IMR-90 (cell line): ENCODE results near the gene HECW1. TPM values are rescaled to one million over a fixed set of nuclear protein-coding genes. Genes with fewer than 3 reads are reported as not detected.

Source experiments
- ATAC-seq: fragments of 200-7000 bp; cut with Tn5 transposase; 2 replicates; pipeline ENCODE4 v1.9.1; 2020; ENCODE audit warnings: low read depth, mild to moderate bottlenecking, moderate library complexity
- BruUV-seq: library from RNA; stranded (reverse); fragments of 400-500 nt; replicated peaks from 2 replicates; lab custom pipeline; 2021; lab: Mats Ljungman, UMichigan
- CTCF ChIA-PET: fragments of 300-600 bp; formaldehyde crosslinking; extraction: SDS; loops from one replicate; lab custom pipeline; 2021; ENCODE audit warnings: antibody characterized with exemption; lab: Yijun Ruan, JAX
- POLR2A ChIA-PET: fragments of 300-600 bp; sonication (Branson Sonifier 250); formaldehyde crosslinking; loops from one replicate; lab custom pipeline; 2022; ENCODE audit warnings: antibody characterized with exemption; ENCODE audit not compliant: unreplicated experiment; lab: Charles Lee
- DNase-seq: peaks from one replicate; pipeline ENCODE4 v3.0.0; 2013
- H2AFZ ChIP-seq: replicated peaks from 2 replicates; pipeline ENCODE3; 2013; ENCODE audit warnings: low read length, mild to moderate bottlenecking; ENCODE audit not compliant: poor library complexity
- H2AK5ac ChIP-seq: 2 replicates; pipeline ENCODE4 v1.6.1; 2013; ENCODE audit warnings: low read depth, low read length, inconsistent platforms
- H2AK9ac ChIP-seq: replicated peaks from 2 replicates; pipeline ENCODE3; 2013; ENCODE audit warnings: mild to moderate bottlenecking, low read depth, low read length, moderate library complexity; ENCODE audit not compliant: poor library complexity
- H2BK120ac ChIP-seq: 2 replicates; pipeline ENCODE4 v1.6.1; 2013; ENCODE audit warnings: low read depth, low read length, inconsistent platforms
- H2BK15ac ChIP-seq: 3 replicates; pipeline ENCODE4 v1.6.1; 2013; ENCODE audit warnings: low read depth, low read length, inconsistent platforms
- H2BK20ac ChIP-seq: 2 replicates; pipeline ENCODE4 v1.6.1; 2013; ENCODE audit warnings: low read depth, mild to moderate bottlenecking, inconsistent platforms, low read length, moderate library complexity
- H2BK5ac ChIP-seq: 2 replicates; pipeline ENCODE4 v1.6.1; 2013; ENCODE audit warnings: mild to moderate bottlenecking, low read depth, low read length, inconsistent platforms; ENCODE audit not compliant: poor library complexity, severe bottlenecking
- H3K14ac ChIP-seq: replicated peaks from 2 replicates; pipeline ENCODE4 v1.6.1; 2013; ENCODE audit warnings: low read depth, low read length, inconsistent platforms
- H3K18ac ChIP-seq: 2 replicates; pipeline ENCODE4 v1.6.1; 2013; ENCODE audit warnings: low read depth, low read length, control low read depth
- H3K23ac ChIP-seq: 2 replicates; pipeline ENCODE4 v1.6.1; 2013; ENCODE audit warnings: low read depth, low read length, inconsistent platforms
- H3K27ac ChIP-seq: 2 replicates; pipeline ENCODE4 v1.5.1; 2013; ENCODE audit warnings: mild to moderate bottlenecking, control low read depth, low read length; ENCODE audit not compliant: insufficient read depth
- H3K27me3 ChIP-seq: 2 replicates; pipeline ENCODE4 v1.6.1; 2013; ENCODE audit warnings: low read length; ENCODE audit not compliant: control insufficient read depth, insufficient read depth
- H3K36me3 ChIP-seq: 2 replicates; pipeline ENCODE4 v1.6.1; 2013; ENCODE audit warnings: low read length, mixed read lengths; ENCODE audit not compliant: control insufficient read depth, insufficient read depth
- H3K4ac ChIP-seq: 2 replicates; pipeline ENCODE4 v1.6.1; 2013; ENCODE audit warnings: low read depth, low read length, inconsistent platforms
- H3K4me1 ChIP-seq: 2 replicates; pipeline ENCODE4 v1.6.1; 2013; ENCODE audit warnings: low read length, mixed read lengths; ENCODE audit not compliant: control insufficient read depth, insufficient read depth
- H3K4me2 ChIP-seq: 2 replicates; pipeline ENCODE4 v1.6.1; 2013; ENCODE audit warnings: low read depth, mild to moderate bottlenecking, control low read depth, low read length, moderate library complexity
- H3K4me3 ChIP-seq: 2 replicates; pipeline ENCODE4 v1.5.1; 2013; ENCODE audit warnings: low read depth, mild to moderate bottlenecking, control low read depth, low read length, moderate library complexity; ENCODE audit not compliant: insufficient read depth
- H3K56ac ChIP-seq: 2 replicates; pipeline ENCODE4 v1.6.1; 2013; ENCODE audit warnings: low read length, inconsistent platforms; ENCODE audit not compliant: insufficient read depth; ENCODE audit errors: extremely low read depth
- H3K79me1 ChIP-seq, 2 experiments: 2 replicates each; pipeline ENCODE4 v1.6.1; 2013; ENCODE audit warnings: low read length in 2 of 2, inconsistent platforms in 1 of 2, low read depth in 1 of 2
- H3K9ac ChIP-seq: 2 replicates; pipeline ENCODE4 v1.6.1; 2013; ENCODE audit warnings: low read depth, low read length, control low read depth
- H3K9me1 ChIP-seq: 2 replicates; pipeline ENCODE4 v1.6.1; 2013; ENCODE audit warnings: low read length, inconsistent platforms; ENCODE audit not compliant: insufficient read depth
- H3K9me3 ChIP-seq: 2 replicates; pipeline ENCODE4 v1.6.1; 2013; ENCODE audit warnings: low read length; ENCODE audit not compliant: control insufficient read depth, insufficient read depth
- H4K20me1 ChIP-seq: 2 replicates; pipeline ENCODE4 v1.6.1; 2013; ENCODE audit warnings: low read length, inconsistent platforms; ENCODE audit not compliant: insufficient read depth
- H4K5ac ChIP-seq: 2 replicates; pipeline ENCODE4 v1.6.1; 2013; ENCODE audit warnings: mild to moderate bottlenecking, low read depth, low read length, control low read depth
- H4K8ac ChIP-seq, 2 experiments: 2 replicates each; pipeline ENCODE4 v1.6.1; 2013; ENCODE audit warnings: low read depth in 2 of 2, low read length in 2 of 2, control low read depth in 1 of 2, inconsistent platforms in 1 of 2
- H4K91ac ChIP-seq: 2 replicates; pipeline ENCODE4 v1.6.1; 2013; ENCODE audit warnings: low read depth, low read length, inconsistent platforms; ENCODE audit not compliant: insufficient read depth
- BHLHE40 ChIP-seq: fragments of 150-350 bp; IDR thresholded peaks from 2 replicates; pipeline ENCODE4 v1.6.1; 2016; ENCODE audit warnings: mild to moderate bottlenecking, low read depth, low read length
- CHD1 ChIP-seq: IDR thresholded peaks from 2 replicates; pipeline ENCODE4 v1.6.1; 2012; ENCODE audit warnings: low read depth, low read length, improper control_type of control experiment
- MAFK ChIP-seq: IDR thresholded peaks from 2 replicates; pipeline ENCODE4 v1.6.1; 2012; ENCODE audit warnings: low read depth, low read length, improper control_type of control experiment
- NFE2L2 ChIP-seq: fragments of 150-350 bp; IDR thresholded peaks from 2 replicates; pipeline ENCODE4 v1.6.1; 2016; ENCODE audit warnings: low read depth, mild to moderate bottlenecking, low read length
- POLR2A ChIP-seq: IDR thresholded peaks from 2 replicates; pipeline ENCODE4 v1.6.1; 2012; ENCODE audit warnings: mild to moderate bottlenecking, low read depth, low read length
- RAD21 ChIP-seq: IDR thresholded peaks from 2 replicates; pipeline ENCODE4 v1.6.1; 2012; ENCODE audit warnings: low read length, improper control_type of control experiment
- RFX5 ChIP-seq: IDR thresholded peaks from 2 replicates; pipeline ENCODE4 v1.8.0; 2012; ENCODE audit warnings: low read depth, mild to moderate bottlenecking, low read length, moderate library complexity
- SMC3 ChIP-seq: fragments of 150-350 bp; IDR thresholded peaks from 2 replicates; pipeline ENCODE4 v1.6.1; 2016; ENCODE audit warnings: low read depth, mild to moderate bottlenecking, antibody characterized with exemption, low read length, moderate library complexity
- WGBS, 2 experiments: methylation state at CpG; one replicate each; pipeline versions ENCODE4 v1.1.5 to v1.1.7; 2013; ENCODE audit warnings: missing lambda C conversion rate in 2 of 2; ENCODE audit not compliant: insufficient read length in 1 of 2; ENCODE audit errors: extremely low coverage in 2 of 2; 5-methylcytosine and 5-hydroxymethylcytosine counted together
- dilution Hi-C: fragments of 300-500 bp; cut with HindIII; formaldehyde crosslinking; loops from one replicate; pipeline ENCODE4 v1.14.3; 2018; ENCODE audit warnings: low sequenced_read_pairs; ENCODE audit not compliant: unreplicated experiment
- in situ Hi-C: fragments of 300-500 bp; cut with MboI; formaldehyde crosslinking; loops from 3 replicates; pipeline ENCODE4 v1.14.3; 2019; ENCODE audit warnings: low sequenced_read_pairs, inconsistent platforms, mixed read lengths
- intact Hi-C: fragments of 100-400 bp; cut with micrococcal nuclease; formaldehyde crosslinking; loops from 2 replicates; pipeline ENCODE4 v1.10.0; 2022
- polyA plus RNA-seq, 3 experiments: library from polyadenylated mRNA; depleted of rRNA; stranded (reverse); fragments of >200 nt; gene quantifications; 2 replicates each; pipeline ENCODE4 v1.2.3, GENCODE V29; 2012; ENCODE audit warnings: low replicate concordance in 1 of 3
- total RNA-seq: library from RNA; depleted of rRNA; stranded (reverse); fragments of >200 nt; gene quantifications from 2 replicates; pipeline ENCODE4 v1.2.3, GENCODE V29; 2012

The HECW1 gene
- total and polyA plus RNA-seq, 2 of the 4 experiments (the other 2 are of a cell fraction) = 0.56 to 1.3 TPM

DNA sequence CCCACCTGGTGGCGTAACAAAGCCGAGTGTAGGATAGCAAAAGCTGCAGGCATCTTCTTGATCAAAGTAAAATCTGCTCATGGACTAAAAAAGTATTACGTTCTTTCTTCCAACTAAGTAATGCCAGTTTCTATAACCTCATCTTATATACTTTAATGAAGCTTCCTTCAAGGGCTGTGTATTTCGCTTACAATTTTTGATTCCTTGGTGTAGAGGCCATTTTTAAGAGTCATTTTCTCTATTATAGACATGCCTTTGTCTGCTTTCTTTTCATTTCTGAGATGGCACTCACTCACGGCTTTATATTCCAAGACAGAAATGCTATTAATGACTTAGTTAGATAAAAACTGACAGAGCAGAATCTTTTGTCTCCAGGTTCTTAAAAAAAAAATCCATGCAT, 194.0 kb downstream of the HECW1 start:
- Histone ChIP-seq H3K4me2 (no peak overlapping the region), H3K4me1 (peaks cover 3% of the 10 kb centered on the region; the same call in 1 of the 2 replicates), H3K9me3 (no peaks in the 10 kb centered on the region), H3K79me1 (no peaks in the 10 kb centered on the region), H3K23ac (no peak overlapping the region), H3K27ac (no peak overlapping the region), H4K20me1 (no peaks in the 10 kb centered on the region), H2AFZ (no peak overlapping the region), H3K4ac (no peak overlapping the region), H3K9ac (no peak overlapping the region), H2BK120ac (no peak overlapping the region), H3K56ac (no peak overlapping the region), H2AK9ac (no peak overlapping the region), H2BK15ac (no peak overlapping the region), H3K4me3 (no peak overlapping the region), H2AK5ac (no peak overlapping the region), H4K91ac (no peak overlapping the region), H4K8ac (no peak overlapping the region), H2BK20ac (no peak overlapping the region), H3K36me3 (no peaks in the 10 kb centered on the region), H3K14ac (no peak overlapping the region), H2BK5ac (no peak overlapping the region), H4K5ac (no peak overlapping the region), H3K27me3 (no peaks in the 10 kb centered on the region), H3K9me1 (no peaks in the 10 kb centered on the region), H3K18ac (no peak overlapping the region)
- dilution Hi-C loops = no loop called here
- ChIA-PET POLR2A (no interaction called here), CTCF (interaction anchor here (0.7 kb wide), 1 partner anchor 11 kb away, joined by 3 read pairs; no protein-coding TSS in a partner anchor)
- in situ Hi-C loops = no loop called here
- TF ChIP-seq SMC3 (no peak), NFE2L2 (no peak), CHD1 (no peak), BHLHE40 (no peak), POLR2A (no peak), RAD21 (no peak), MAFK (no peak), RFX5 (no peak)
- no peak for ATAC-seq
- intact Hi-C loops = no loop called here
- no TSS peak for BruUV-seq
- no CpG with 5 or more reads among the region's 5 CpGs for WGBS, 2 experiments
- no peak for DNase-seq
